H1 (cell line): Measurements from ENCODE around the gene ZNF761. TPM values are rescaled to one million over a fixed set of nuclear protein-coding genes. Genes with fewer than 3 reads are reported as not detected.
"Not testable (repeated sequence)": the region's sequence is repeated elsewhere in the genome, so short reads cannot be mapped to it uniquely, and the experiment has no call there.

Experiments
- CTCF ChIA-PET: fragments of 300-600 bp; sonication (Branson Sonifier 250); formaldehyde crosslinking; loops from one replicate; lab custom pipeline; 2021; ENCODE audit not compliant: partially characterized antibody; lab: Charles Lee
- POLR2A ChIA-PET: fragments of 300-600 bp; sonication (Branson Sonifier 250); formaldehyde crosslinking; loops from one replicate; lab custom pipeline; 2021; ENCODE audit warnings: inconsistent platforms; ENCODE audit not compliant: partially characterized antibody; lab: Charles Lee
- DNase-seq, 2 experiments: peaks; one replicate each; pipeline versions ENCODE4 v3.0.0 to v3.0.0-alpha.2; 2010 to 2022; ENCODE audit warnings: low spot score in 2 of 2, low read depth in 1 of 2, mixed read lengths in 1 of 2
- FAIRE-seq: peaks from 2 replicates; lab custom pipeline; 2011; peaks lifted over from hg19 to GRCh38; lab: Jason Lieb, UNC
- H2AFZ ChIP-seq: 2 replicates; pipeline ENCODE4 v1.8.1; 2012; ENCODE audit warnings: low read length, inconsistent platforms
- H2AK5ac ChIP-seq: 2 replicates; pipeline ENCODE4 v1.6.1; 2013; ENCODE audit warnings: low read depth, low read length
- H2BK120ac ChIP-seq: replicated peaks from 2 replicates; pipeline ENCODE3; 2013; ENCODE audit warnings: low read depth, low read length, inconsistent platforms
- H2BK12ac ChIP-seq: 2 replicates; pipeline ENCODE4 v1.6.1; 2013; ENCODE audit warnings: low read depth, low read length
- H2BK15ac ChIP-seq: 2 replicates; pipeline ENCODE4 v1.6.1; 2013; ENCODE audit warnings: low read length
- H2BK20ac ChIP-seq: 2 replicates; pipeline ENCODE4 v1.6.1; 2013; ENCODE audit warnings: low read length
- H2BK5ac ChIP-seq: 2 replicates; pipeline ENCODE4 v1.6.1; 2013; ENCODE audit warnings: low read depth, low read length
- H3K14ac ChIP-seq: 2 replicates; pipeline ENCODE4 v1.6.1; 2013; ENCODE audit warnings: inconsistent platforms; ENCODE audit not compliant: insufficient read length
- H3K18ac ChIP-seq: 2 replicates; pipeline ENCODE4 v1.6.1; 2013; ENCODE audit warnings: low read length; ENCODE audit errors: extremely low read depth
- H3K23ac ChIP-seq: 2 replicates; pipeline ENCODE4 v1.6.1; 2013; ENCODE audit warnings: inconsistent platforms; ENCODE audit not compliant: insufficient read length
- H3K23me2 ChIP-seq: 2 replicates; pipeline ENCODE4 v1.6.1; 2013; ENCODE audit warnings: low read depth, low read length
- H3K27ac ChIP-seq: 2 replicates; pipeline ENCODE4 v1.6.1; 2011; ENCODE audit warnings: low read depth, low read length, inconsistent platforms
- H3K27me3 ChIP-seq, 4 experiments: replicated peaks in 1 of 4; 1 replicate in 1 of 4; 2 replicates in 3 of 4; pipeline versions ENCODE4 v1.6.1 to v1.8.1; 2011 to 2013; ENCODE audit warnings: low read length in 3 of 4, mild to moderate bottlenecking in 3 of 4, inconsistent platforms in 2 of 4, mixed read lengths in 2 of 4, moderate library complexity in 1 of 4; ENCODE audit not compliant: control insufficient read depth in 3 of 4, insufficient read depth in 3 of 4; ENCODE audit errors: extremely low read depth in 1 of 4
- H3K36me3 ChIP-seq, 4 experiments: 2 replicates each; pipeline versions ENCODE4 v1.6.1 to v1.8.1; 2011 to 2013; ENCODE audit warnings: mild to moderate bottlenecking in 4 of 4, low read length in 3 of 4, moderate library complexity in 2 of 4, control low read depth in 1 of 4, inconsistent platforms in 1 of 4; ENCODE audit not compliant: insufficient read depth in 4 of 4, control insufficient read depth in 2 of 4
- H3K4ac ChIP-seq: replicated peaks from 2 replicates; pipeline ENCODE3; 2013; ENCODE audit warnings: low read length, low read depth, mixed read lengths, inconsistent platforms; ENCODE audit not compliant: insufficient read length
- H3K4me1 ChIP-seq, 4 experiments: replicated peaks in 1 of 4; 1 replicate in 1 of 4; 2 replicates in 3 of 4; pipeline versions ENCODE4 v1.6.1 to v1.8.1; 2011 to 2013; ENCODE audit warnings: low read length in 3 of 4, inconsistent platforms in 2 of 4, mixed read lengths in 1 of 4; ENCODE audit not compliant: insufficient read depth in 4 of 4, control insufficient read depth in 3 of 4
- H3K4me2 ChIP-seq, 2 experiments: 2 replicates each; pipeline versions ENCODE4 v1.6.1 to v1.8.1; 2011 to 2013; ENCODE audit warnings: low read depth in 2 of 2, low read length in 2 of 2, control low read depth in 1 of 2, inconsistent platforms in 1 of 2, mild to moderate bottlenecking in 1 of 2; ENCODE audit not compliant: insufficient read depth in 1 of 2
- H3K4me3 ChIP-seq, 4 experiments: fragments of 200-600, 300-600 bp in 1 of 4; sonication (generic), shearing (Covaris generic), sonication (Bioruptor Twin) in 1 of 4; 2 replicates each; pipeline versions ENCODE4 v1.5.1 to v1.8.1; 2011 to 2016; ENCODE audit warnings: low read length in 4 of 4, low read depth in 3 of 4, control low read depth in 2 of 4, inconsistent platforms in 2 of 4, mild to moderate bottlenecking in 2 of 4, mixed read lengths in 1 of 4, moderate library complexity in 1 of 4; ENCODE audit not compliant: insufficient read depth in 2 of 4; ENCODE audit errors: extremely low read depth in 1 of 4
- H3K56ac ChIP-seq: replicated peaks from 2 replicates; pipeline ENCODE3; 2013; ENCODE audit warnings: low read depth, mild to moderate bottlenecking, mixed read lengths, low read length, inconsistent platforms; ENCODE audit not compliant: insufficient read length
- H3K79me1 ChIP-seq: 2 replicates; pipeline ENCODE4 v1.6.1; 2013; ENCODE audit warnings: low read depth, low read length, control low read depth
- H3K79me2 ChIP-seq, 2 experiments: 2 replicates each; pipeline versions ENCODE4 v1.6.1 to v1.8.1; 2012 to 2013; ENCODE audit warnings: low read length in 2 of 2, mild to moderate bottlenecking in 2 of 2, inconsistent platforms in 1 of 2; ENCODE audit not compliant: insufficient read depth in 2 of 2, control insufficient read depth in 1 of 2
- H3K9ac ChIP-seq, 4 experiments: replicated peaks in 1 of 4; 1 replicate in 1 of 4; 2 replicates in 3 of 4; pipeline versions ENCODE4 v1.6.1 to v1.8.1; 2011 to 2013; ENCODE audit warnings: low read depth in 3 of 4, low read length in 3 of 4, control low read depth in 2 of 4, mild to moderate bottlenecking in 2 of 4, moderate library complexity in 2 of 4, inconsistent platforms in 1 of 4; ENCODE audit errors: extremely low read depth in 1 of 4
- H3K9me3 ChIP-seq, 2 experiments: 2 replicates each; pipeline versions ENCODE4 v1.6.1 to v1.8.1; 2012 to 2013; ENCODE audit warnings: mild to moderate bottlenecking in 2 of 2, moderate library complexity in 2 of 2, control low read depth in 1 of 2, inconsistent platforms in 1 of 2, low read depth in 1 of 2, low read length in 1 of 2, mixed read lengths in 1 of 2; ENCODE audit not compliant: insufficient read depth in 2 of 2
- H4K20me1 ChIP-seq, 2 experiments: replicated peaks in 1 of 2; 2 replicates each; pipeline versions ENCODE3 to v1.8.1; 2011 to 2013; ENCODE audit warnings: inconsistent platforms in 2 of 2, low read length in 2 of 2, mild to moderate bottlenecking in 1 of 2; ENCODE audit not compliant: insufficient read depth in 2 of 2, control insufficient read depth in 1 of 2
- H4K5ac ChIP-seq: 2 replicates; pipeline ENCODE4 v1.6.1; 2013; ENCODE audit warnings: low read length, low read depth, mixed read lengths, inconsistent platforms; ENCODE audit not compliant: insufficient read length
- H4K8ac ChIP-seq: 2 replicates; pipeline ENCODE4 v1.8.0; 2013; ENCODE audit warnings: mild to moderate bottlenecking, moderate library complexity, low read length, inconsistent platforms; ENCODE audit not compliant: insufficient read depth; ENCODE audit errors: extremely low read depth
- H4K91ac ChIP-seq: replicated peaks from 2 replicates; pipeline ENCODE3; 2013; ENCODE audit warnings: low read length, mixed read lengths, inconsistent platforms; ENCODE audit not compliant: insufficient read length
- FOSL1 ChIP-seq: IDR thresholded peaks from 2 replicates; pipeline ENCODE4 v1.6.1; 2011; ENCODE audit warnings: mild to moderate bottlenecking, low read depth, low read length, moderate library complexity; ENCODE audit not compliant: insufficient read depth
- GTF2F1 ChIP-seq: IDR thresholded peaks from 2 replicates; pipeline ENCODE4 v1.6.1; 2012; ENCODE audit warnings: low read depth, low read length, improper control_type of control experiment, borderline replicate concordance
- JUN ChIP-seq: IDR thresholded peaks from 2 replicates; pipeline ENCODE4 v1.6.1; 2011; ENCODE audit warnings: low read depth, mild to moderate bottlenecking, improper control_type of control experiment, low read length
- NRF1 ChIP-seq: IDR thresholded peaks from 2 replicates; pipeline ENCODE4 v1.6.1; 2011; ENCODE audit warnings: mild to moderate bottlenecking, low read depth, low read length, improper control_type of control experiment
- PHF8 ChIP-seq: fragments of 200-600 bp; sonication (generic); conservative IDR thresholded peaks from 2 replicates; pipeline ENCODE4 v1.7.1; 2012; ENCODE audit warnings: low read depth, mild to moderate bottlenecking, inconsistent platforms, low read length, moderate library complexity
- POU5F1 ChIP-seq: IDR thresholded peaks from 2 replicates; pipeline ENCODE4 v1.6.1; 2011; ENCODE audit warnings: low read depth, mild to moderate bottlenecking, low read length, moderate library complexity
- RBBP5 ChIP-seq: IDR thresholded peaks from 2 replicates; pipeline ENCODE4 v1.7.1; 2012; ENCODE audit warnings: low read depth, mild to moderate bottlenecking, inconsistent platforms, low read length, moderate library complexity, borderline replicate concordance
- RXRA ChIP-seq: IDR thresholded peaks from 2 replicates; pipeline ENCODE4 v1.6.1; 2011; ENCODE audit warnings: low read depth, mild to moderate bottlenecking, low read length, moderate library complexity; ENCODE audit not compliant: insufficient read depth
- WGBS, 2 experiments: shearing (Covaris generic) in 1 of 2; methylation state at CpG; one replicate each; pipeline versions ENCODE4 v1.1.6 to v1.1.7; 2013 to 2015; ENCODE audit warnings: low lambda C conversion rate in 2 of 2, mixed read lengths in 2 of 2, inconsistent platforms in 1 of 2, low coverage in 1 of 2, missing lambda C conversion rate in 1 of 2; ENCODE audit not compliant: insufficient replicate concordance in 2 of 2, insufficient coverage in 1 of 2, insufficient read length in 1 of 2; ENCODE audit errors: extremely low coverage in 1 of 2, missing lambda C conversion rate in 1 of 2; 5-methylcytosine and 5-hydroxymethylcytosine counted together
- polyA plus RNA-seq, 7 experiments: library from polyadenylated mRNA; depleted of rRNA in 3 of 7; stranded (reverse) in 5 of 7; unstranded in 2 of 7; fragments of >200 nt in 5 of 7; fragments of 200-250 nt in 2 of 7; gene quantifications; 1 replicate in 5 of 7; 2 replicates in 1 of 7; 4 replicates in 1 of 7; pipeline versions ENCODE4 v1.2.1 to v1.2.3, GENCODE V29; 2011 to 2013; ENCODE audit warnings: missing spikeins in 2 of 7, mixed read lengths in 2 of 7
- total RNA-seq: library from RNA; stranded (reverse); fragmentation: NEBNext Ultra II Directional; extraction: Animal tissue kit (Norgen Biotek cat#: 25700); gene quantifications from 2 replicates; pipeline ENCODE4 v1.2.1, GENCODE V29; 2021

The ZNF761 gene
- total and polyA plus RNA-seq, 2 of the 8 experiments (the other 6 are each of a cell fraction or from before 2014, with no cell fraction given), result 11.1 to 25.1 TPM

- TF ChIP-seq JUN, result no peak
- no peak for TF ChIP-seq GTF2F1
- TF ChIP-seq POU5F1, result no peak
- TF ChIP-seq RXRA, result no peak
- peak; percentile 61 for TF ChIP-seq NRF1
- peak; percentile 54; the same call in 1 of the 2 replicates for TF ChIP-seq RBBP5
- peak; percentile 73 for TF ChIP-seq PHF8
- no peak for TF ChIP-seq FOSL1
Observed at GRCh38 chr19:53394974-53395839, 36.6 kb upstream of the ZNF761 start, which contains the start of gene ZNF765 (continued).

DNA sequence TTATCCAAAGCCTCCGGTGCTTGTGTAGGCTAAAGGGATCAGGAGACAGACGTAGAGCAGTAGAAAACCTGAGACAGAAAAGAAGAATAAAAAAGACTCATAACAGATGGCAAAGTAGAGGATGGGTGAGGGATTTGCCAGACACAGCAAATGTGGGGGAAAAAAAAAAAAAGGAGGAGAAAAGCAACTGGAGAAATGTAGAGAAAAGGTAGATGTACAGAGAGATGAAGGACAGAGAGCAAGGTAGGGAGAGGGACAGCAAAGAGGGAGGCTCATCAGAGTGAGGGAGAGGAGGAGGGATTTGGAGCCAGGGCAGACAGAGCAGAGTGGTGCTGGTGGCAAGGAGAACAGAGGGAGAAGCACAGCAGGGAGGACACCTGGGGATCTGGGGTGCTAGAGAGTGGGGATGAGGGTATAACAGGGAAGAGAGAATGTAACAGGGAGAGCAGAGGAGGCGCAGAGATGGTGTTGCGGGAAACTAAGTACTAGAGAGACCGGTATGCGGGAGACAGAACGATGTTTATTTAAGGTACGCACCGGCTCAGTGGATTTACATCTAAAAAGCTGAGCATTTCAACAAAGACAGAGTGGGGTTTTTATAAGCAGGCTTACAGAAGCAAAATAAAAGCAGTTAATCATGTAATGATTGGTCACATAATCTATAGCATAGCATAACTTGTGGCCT is 35.8 kb upstream of the ZNF761 start:
- not testable (repeated sequence) for H3K23me2 ChIP-seq, FAIRE-seq, H2BK120ac ChIP-seq, H3K18ac ChIP-seq, H3K14ac ChIP-seq, DNase-seq, H2AK5ac ChIP-seq, H4K8ac ChIP-seq, H2BK20ac ChIP-seq, H2BK15ac ChIP-seq, H4K20me1 ChIP-seq, H3K23ac ChIP-seq, H3K79me1 ChIP-seq, H3K9me3 ChIP-seq, H3K56ac ChIP-seq, H3K4me1 ChIP-seq, H3K27ac ChIP-seq, H2BK5ac ChIP-seq, H2AFZ ChIP-seq, H2BK12ac ChIP-seq, H3K4ac ChIP-seq, H3K27me3 ChIP-seq, H4K91ac ChIP-seq, H3K79me2 ChIP-seq, H4K5ac ChIP-seq
- Histone ChIP-seq H3K4me2 (peak overlapping the region; percentile 81 to 83), H3K4me3 (peak overlapping the region; percentile 87 to 96 (median 89)), H3K36me3 (peaks cover 0 to 18% (median 1%) of the 10 kb centered on the region in 4 experiments; a peak in 3 of 8 replicates), H3K9ac (peak overlapping the region in 1 of 4 experiments; percentile 73; a peak in 1 of 7 replicates)
- ChIA-PET CTCF (interaction anchor here (1.8 kb wide), 1 partner anchor 200 kb away, joined by 6 read pairs; no protein-coding TSS in a partner anchor), POLR2A (interaction anchor here (0.8 to 1.8 kb wide), 3 partner anchors 8 to 43 kb away, joined by 3 to 5 read pairs (median 3); no protein-coding TSS in a partner anchor)
- 11% methylated on average over 9 of the region's 9 CpGs; no CpG with 5 or more reads in 1 of the 2 experiments for WGBS, 2 experiments
